Testis (tissue), 2 donors: Measurements from ENCODE around the gene CLDN3.

Experiments
- POLR2A ChIP-seq: fragments of 450-650 bp; IDR thresholded peaks from one replicate; pipeline ENCODE4 v1.6.1; 2017; ENCODE audit warnings: antibody characterized with exemption, mild to moderate bottlenecking, moderate library complexity
- TF ChIP-seq, protein P1 (sequence below), 3 experiments: fragments of 450-650 bp in 2 of 3; fragments of 200-600 bp in 1 of 3; sonication (generic) in 1 of 3; IDR thresholded peaks; one replicate each; pipeline ENCODE4 v1.5.1; 2016 to 2019; ENCODE audit warnings: antibody characterized with exemption in 3 of 3, mild to moderate bottlenecking in 2 of 3, moderate library complexity in 1 of 3

DNA sequence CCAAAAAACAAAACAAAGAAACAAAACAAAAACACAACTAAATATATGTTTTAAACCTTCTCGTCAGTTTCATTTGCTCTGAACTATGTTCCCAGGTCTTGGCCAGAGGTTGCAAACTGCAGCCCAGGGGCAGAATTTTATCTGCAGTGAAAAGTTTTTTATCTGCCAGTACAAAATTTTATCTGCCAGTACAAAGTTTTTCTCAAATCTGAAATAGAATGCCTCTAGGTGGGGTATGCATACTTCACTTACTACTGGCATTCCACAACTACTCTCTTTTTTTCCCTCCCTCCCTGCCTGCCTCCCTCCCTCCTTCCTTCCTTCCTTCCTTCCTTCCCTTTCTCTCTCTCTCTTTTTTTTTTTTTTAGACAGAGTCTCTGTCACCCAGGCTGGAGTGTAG lies 9.4 kb upstream of the CLDN3 start:
- TF ChIP-seq, protein P1, sequence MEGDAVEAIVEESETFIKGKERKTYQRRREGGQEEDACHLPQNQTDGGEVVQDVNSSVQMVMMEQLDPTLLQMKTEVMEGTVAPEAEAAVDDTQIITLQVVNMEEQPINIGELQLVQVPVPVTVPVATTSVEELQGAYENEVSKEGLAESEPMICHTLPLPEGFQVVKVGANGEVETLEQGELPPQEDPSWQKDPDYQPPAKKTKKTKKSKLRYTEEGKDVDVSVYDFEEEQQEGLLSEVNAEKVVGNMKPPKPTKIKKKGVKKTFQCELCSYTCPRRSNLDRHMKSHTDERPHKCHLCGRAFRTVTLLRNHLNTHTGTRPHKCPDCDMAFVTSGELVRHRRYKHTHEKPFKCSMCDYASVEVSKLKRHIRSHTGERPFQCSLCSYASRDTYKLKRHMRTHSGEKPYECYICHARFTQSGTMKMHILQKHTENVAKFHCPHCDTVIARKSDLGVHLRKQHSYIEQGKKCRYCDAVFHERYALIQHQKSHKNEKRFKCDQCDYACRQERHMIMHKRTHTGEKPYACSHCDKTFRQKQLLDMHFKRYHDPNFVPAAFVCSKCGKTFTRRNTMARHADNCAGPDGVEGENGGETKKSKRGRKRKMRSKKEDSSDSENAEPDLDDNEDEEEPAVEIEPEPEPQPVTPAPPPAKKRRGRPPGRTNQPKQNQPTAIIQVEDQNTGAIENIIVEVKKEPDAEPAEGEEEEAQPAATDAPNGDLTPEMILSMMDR (IDR thresholded peaks at IDR 0.05) = no peak
- TF ChIP-seq POLR2A = no peak
